Kidney (tissue), 14 donors: ENCODE data around the gene CALML6. TPM values are rescaled to one million over a fixed set of nuclear protein-coding genes. Genes with fewer than 3 reads are reported as not detected.
A peak's percentile ranks its signal among the peaks of the same experiment; 100 is the strongest.

ENCODE experiments used
- DNase-seq, 5 donors: peaks; one replicate each; pipeline ENCODE4 v3.0.0-alpha.2; 2013 to 2020
- FAIRE-seq: peaks from 2 replicates; lab custom pipeline; 2012; peaks lifted over from hg19 to GRCh38; lab: Jason Lieb, UNC
- H3K27ac ChIP-seq, 2 donors: one replicate each; pipeline ENCODE4 v1.7.0; 2013; ENCODE audit warnings: low read depth in 2 of 2, low read length in 2 of 2, inconsistent platforms in 1 of 2
- H3K27me3 ChIP-seq: one replicate; pipeline ENCODE4 v1.7.1; 2013; ENCODE audit warnings: low read length, inconsistent platforms; ENCODE audit not compliant: control insufficient read depth, insufficient read depth
- H3K36me3 ChIP-seq, 3 donors: one replicate each; pipeline versions ENCODE4 v1.7.0 to v1.7.1; 2013; ENCODE audit warnings: low read length in 3 of 3, control low read depth in 1 of 3, inconsistent platforms in 1 of 3; ENCODE audit not compliant: insufficient read depth in 3 of 3, control insufficient read depth in 2 of 3
- H3K4me1 ChIP-seq, 3 donors: one replicate each; pipeline versions ENCODE4 v1.7.0 to v1.7.1; 2013; ENCODE audit warnings: low read length in 3 of 3, inconsistent platforms in 1 of 3, low read depth in 1 of 3; ENCODE audit not compliant: control insufficient read depth in 2 of 3, insufficient read depth in 2 of 3
- H3K4me3 ChIP-seq, 3 donors: one replicate each; pipeline versions ENCODE4 v1.7.0 to v1.8.1; 2013; ENCODE audit warnings: low read length in 3 of 3, control low read depth in 1 of 3, inconsistent platforms in 1 of 3
- H3K9ac ChIP-seq, 3 donors: one replicate each; pipeline versions ENCODE4 v1.7.0 to v1.7.1; 2013; ENCODE audit warnings: low read length in 3 of 3, control low read depth in 1 of 3, inconsistent platforms in 1 of 3
- H3K9me3 ChIP-seq, 3 donors: one replicate each; pipeline versions ENCODE4 v1.7.0 to v1.7.1; 2013; ENCODE audit warnings: low read length in 3 of 3, control low read depth in 1 of 3, inconsistent platforms in 1 of 3; ENCODE audit not compliant: control insufficient read depth in 2 of 3, insufficient read depth in 1 of 3
- intact Hi-C: fragments of 100-400 bp; cut with DNase I; formaldehyde crosslinking; loops from one replicate; pipeline ENCODE4 v1.11.1; 2022
- polyA plus RNA-seq: library from polyadenylated mRNA; stranded (reverse); fragments of 350-450 nt; fragmentation: Illumina TruSeq; extraction: RNeasy Lipid Tissue Mini Kit (QIAGEN cat#74804); gene quantifications from one replicate; pipeline ENCODE4 v1.2.3, GENCODE V29; 2014; ENCODE audit warnings: low read depth, low replicate concordance; ENCODE audit not compliant: insufficient read depth
- total RNA-seq: library from RNA; stranded (reverse); fragmentation: NEBNext Ultra II Directional; extraction: Animal tissue kit (Norgen Biotek cat#: 25700); gene quantifications from one replicate; pipeline ENCODE4 v1.2.1, GENCODE V29; 2021
- TF ChIP-seq, protein P1 (sequence below): IDR thresholded peaks from 3 replicates; pipeline ENCODE4 v1.5.1; 2012; ENCODE audit warnings: mild to moderate bottlenecking, moderate library complexity, borderline replicate concordance; ENCODE audit not compliant: insufficient read depth; ENCODE audit errors: extremely low read depth
- donor health status: control.
- donor health status: control.
- donor health status: control.
- donor health status: control.
- donor health status: control.
- donor health status: DM: yes; HTN: yes; CAD: no.
- donor health status: Normal renal cell carcinoma (clear cell type).

The CALML6 gene
- total and polyA plus RNA-seq, 2 donors from 2014 or later: 0.13 to 1.2 TPM

- DNase-seq: peak in 2 of 5 donors; percentile 60 to 74
- TF ChIP-seq, protein P1, sequence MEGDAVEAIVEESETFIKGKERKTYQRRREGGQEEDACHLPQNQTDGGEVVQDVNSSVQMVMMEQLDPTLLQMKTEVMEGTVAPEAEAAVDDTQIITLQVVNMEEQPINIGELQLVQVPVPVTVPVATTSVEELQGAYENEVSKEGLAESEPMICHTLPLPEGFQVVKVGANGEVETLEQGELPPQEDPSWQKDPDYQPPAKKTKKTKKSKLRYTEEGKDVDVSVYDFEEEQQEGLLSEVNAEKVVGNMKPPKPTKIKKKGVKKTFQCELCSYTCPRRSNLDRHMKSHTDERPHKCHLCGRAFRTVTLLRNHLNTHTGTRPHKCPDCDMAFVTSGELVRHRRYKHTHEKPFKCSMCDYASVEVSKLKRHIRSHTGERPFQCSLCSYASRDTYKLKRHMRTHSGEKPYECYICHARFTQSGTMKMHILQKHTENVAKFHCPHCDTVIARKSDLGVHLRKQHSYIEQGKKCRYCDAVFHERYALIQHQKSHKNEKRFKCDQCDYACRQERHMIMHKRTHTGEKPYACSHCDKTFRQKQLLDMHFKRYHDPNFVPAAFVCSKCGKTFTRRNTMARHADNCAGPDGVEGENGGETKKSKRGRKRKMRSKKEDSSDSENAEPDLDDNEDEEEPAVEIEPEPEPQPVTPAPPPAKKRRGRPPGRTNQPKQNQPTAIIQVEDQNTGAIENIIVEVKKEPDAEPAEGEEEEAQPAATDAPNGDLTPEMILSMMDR: no peak
- Histone ChIP-seq H3K27ac (no peak overlapping the region), H3K4me3 (no peak overlapping the region), H3K9me3 (no peaks in the 10 kb centered on the region), H3K4me1 (peaks cover 0 to 7% (median 7%) of the 10 kb centered on the region in 3 donors), H3K36me3 (no peaks in the 10 kb centered on the region), H3K9ac (no peak overlapping the region), H3K27me3 (no peaks in the 10 kb centered on the region)
- intact Hi-C loops: no loop called here
- no peak for FAIRE-seq
Observed at GRCh38 chr1:1917304-1917976, 2.4 kb downstream of the CALML6 start.

DNA sequence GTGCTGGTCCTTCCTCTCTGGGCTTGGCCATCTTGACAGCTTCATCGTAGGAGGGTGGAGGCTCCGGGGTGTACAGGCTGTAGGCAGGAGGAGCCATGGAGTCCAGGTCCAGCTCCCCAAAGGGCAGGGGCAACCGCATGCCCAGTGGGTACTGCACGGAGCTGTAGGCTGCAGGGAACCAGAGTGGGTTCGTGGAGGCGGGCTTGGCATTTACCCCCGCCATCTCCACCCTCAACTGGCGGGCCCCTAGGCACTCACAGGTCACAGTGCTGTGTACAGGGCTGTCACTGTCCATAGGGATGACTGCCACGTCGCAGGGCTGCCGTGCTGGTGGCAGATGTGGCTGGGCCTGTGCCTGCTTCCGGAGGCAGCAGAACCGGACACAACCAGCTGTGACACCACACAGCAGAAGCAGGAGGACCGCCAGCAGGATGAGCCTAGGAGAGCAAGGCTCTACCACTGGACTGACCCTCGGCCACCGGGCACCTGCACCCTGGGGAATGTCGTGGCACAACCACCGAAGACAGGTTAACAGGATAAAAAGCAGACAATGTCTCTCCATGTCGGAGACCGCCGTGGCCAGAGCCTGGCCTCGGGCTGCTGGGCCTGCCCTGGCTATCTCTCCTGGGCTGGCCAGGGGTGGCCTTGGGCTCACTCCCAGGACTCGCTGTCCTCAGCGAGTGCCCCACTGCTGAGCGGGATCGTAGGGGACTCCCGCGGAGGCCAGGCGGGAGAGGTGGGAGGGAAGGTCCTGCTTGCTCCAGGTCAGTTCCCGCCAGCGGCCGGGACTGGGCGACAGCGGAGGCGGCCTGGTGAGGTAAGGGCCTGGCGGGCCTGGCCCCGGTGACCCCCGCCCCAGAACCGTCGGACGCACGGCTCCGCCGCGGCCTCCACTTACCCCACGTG lies 3.2 kb downstream of the CALML6 start:
- no peaks in the 10 kb centered on the region for H3K36me3 ChIP-seq
- DNase-seq (peak in 1 of 5 donors; percentile 89), FAIRE-seq (no peak)
- H3K27ac ChIP-seq: no peak overlapping the region
- H3K9ac ChIP-seq: peak overlapping the region in 1 of 3 donors; percentile 19
- no peaks in the 10 kb centered on the region for H3K9me3 ChIP-seq
- no peaks in the 10 kb centered on the region for H3K27me3 ChIP-seq
- TF ChIP-seq, protein P1: peak; percentile 1
- intact Hi-C loops: no loop called here
- H3K4me1 ChIP-seq: peaks cover 0 to 7% (median 7%) of the 10 kb centered on the region in 3 donors
- H3K4me3 ChIP-seq: peak overlapping the region in 1 of 3 donors; percentile 44

DNA sequence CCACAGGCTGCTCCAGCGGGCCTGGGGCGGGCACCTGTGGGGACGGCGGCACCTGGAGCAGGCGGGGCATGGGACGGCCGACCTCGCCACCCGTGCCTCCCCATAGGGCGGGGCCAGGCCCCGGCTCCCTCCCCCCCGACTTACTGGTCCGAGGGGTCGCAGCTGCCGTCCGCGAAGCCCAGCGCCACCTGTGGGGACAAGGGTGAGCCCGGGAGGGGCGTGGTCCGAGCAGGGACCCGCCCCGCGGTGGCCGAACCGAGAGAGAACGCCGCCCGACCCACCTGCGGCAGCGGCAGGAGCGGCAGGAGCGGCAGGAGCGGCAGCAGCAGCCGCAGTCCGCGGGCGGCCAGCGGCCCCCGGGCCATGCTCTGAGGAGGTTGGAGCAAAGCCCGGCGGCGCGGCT lies 3.8 kb downstream of the CALML6 start, which contains the start of gene TMEM52:
Gene TMEM52, minus strand, starts transcription at position 379 of the 403 bp plus-strand sequence. Its CDS starts 14 bp downstream, at position 365.
- no peak for DNase-seq
- no peaks in the 10 kb centered on the region for H3K27me3 ChIP-seq
- peak within 1 kb of the TSS; percentile 11 to 44 (median 24) for H3K4me3 ChIP-seq
- H3K9me3 ChIP-seq: no peaks in the 10 kb centered on the region
- intact Hi-C loops: no loop called here
- H3K4me1 ChIP-seq: peaks cover 0 to 7% (median 7%) of the 10 kb centered on the region in 3 donors
- H3K27ac ChIP-seq: peak within 1 kb of the TSS in 1 of 2 donors; percentile 37
- H3K9ac ChIP-seq: peak within 1 kb of the TSS in 1 of 3 donors; percentile 19
- H3K36me3 ChIP-seq: no peaks in the 10 kb centered on the region
- FAIRE-seq: no peak
- TF ChIP-seq, protein P1: no peak
